Measurements from ENCODE around the gene WNT4.

WNT4 gene

DNA sequence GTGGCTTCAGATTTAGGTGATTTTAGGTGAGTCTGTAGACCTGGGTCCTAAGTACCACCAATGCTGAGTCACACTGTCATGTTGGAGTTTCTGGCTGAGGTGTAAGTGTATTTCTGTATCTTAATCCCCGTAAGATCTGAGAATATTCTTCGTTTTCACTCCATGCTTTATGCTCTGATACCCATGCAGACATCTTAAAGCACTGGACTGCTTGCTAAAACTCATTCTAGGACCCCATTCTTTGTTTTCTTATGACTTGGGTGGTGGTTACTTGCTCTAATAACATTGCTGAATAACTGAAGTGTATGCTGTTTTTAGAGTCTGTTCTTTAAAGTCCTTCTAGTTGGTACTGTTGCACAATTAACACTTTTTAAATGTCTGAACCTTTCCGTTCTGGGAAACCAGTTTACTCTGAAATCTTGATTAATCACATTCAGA lies 53.7 kb downstream of the WNT4 start:
- DNase-seq (ENCODE audit: low read depth in 2 of 2, low spot score in 1 of 2): no peak

GRCh38 chr1:22088331-22088730 lies 54.6 kb downstream of the WNT4 start:
- no peak for DNase-seq (ENCODE audit: low read depth in 2 of 2, low spot score in 1 of 2)

GRCh38 chr1:22080191-22080590 lies 62.7 kb downstream of the WNT4 start:
- no peak for DNase-seq (ENCODE audit: low read depth in 2 of 2, low spot score in 1 of 2)

GRCh38 chr1:22078133-22078532 lies 64.8 kb downstream of the WNT4 start:
- DNase-seq (ENCODE audit: low read depth in 2 of 2, low spot score in 1 of 2): no peak

- no peak for DNase-seq (ENCODE audit: low read depth in 2 of 2, low spot score in 1 of 2)
These were observed 65.2 kb downstream of the WNT4 start for GRCh38 chr1:22077728-22078127.

DNA sequence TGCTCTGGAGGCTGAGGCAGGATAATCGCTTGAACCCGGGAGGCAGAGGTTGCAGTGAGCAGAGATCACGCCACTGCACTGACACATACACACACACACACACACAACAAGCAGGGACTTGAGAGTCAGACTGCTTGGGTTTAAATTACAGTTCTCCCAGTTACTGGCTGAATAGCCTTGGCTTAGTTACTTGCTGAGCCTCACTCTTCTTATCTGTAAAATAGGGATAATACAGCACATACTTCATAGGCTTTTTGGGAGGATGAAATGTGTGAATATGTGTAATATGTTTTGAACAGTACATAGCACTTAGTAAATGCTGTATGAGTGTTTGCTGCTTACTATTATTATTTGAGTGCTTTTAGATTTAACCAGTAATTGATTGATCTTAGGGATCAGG lies 66.6 kb downstream of the WNT4 start:
- no peak for DNase-seq (ENCODE audit: low read depth in 2 of 2, low spot score in 1 of 2)

DNA sequence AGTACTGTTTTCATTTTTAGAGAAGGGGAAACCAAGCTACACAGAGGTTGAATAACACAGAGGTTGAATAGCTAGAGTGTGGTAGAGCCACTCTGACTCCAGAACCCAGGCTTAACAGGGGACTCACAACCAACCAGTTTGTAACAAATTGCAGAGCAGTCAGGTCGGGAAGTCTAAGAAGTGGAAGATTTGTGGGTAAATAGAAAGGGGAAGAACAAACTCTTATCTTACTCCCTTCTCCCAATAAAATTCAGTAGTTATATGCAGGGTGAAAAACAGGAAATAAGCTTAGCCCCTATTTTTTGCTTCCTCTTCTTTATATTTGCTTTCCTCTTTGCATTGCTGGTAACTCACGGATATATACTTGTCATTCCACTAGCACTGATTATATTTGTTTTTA lies 67.2 kb downstream of the WNT4 start:
- DNase-seq (ENCODE audit: low read depth in 2 of 2, low spot score in 1 of 2): no peak

GRCh38 chr1:22074803-22075202 lies 68.1 kb downstream of the WNT4 start:
- DNase-seq (ENCODE audit: low read depth in 2 of 2, low spot score in 1 of 2): no peak

- DNase-seq (ENCODE audit: low read depth in 2 of 2, low spot score in 1 of 2): no peak
These were observed 71.4 kb downstream of the WNT4 start for GRCh38 chr1:22071511-22071910.

Data from stimulated activated CD8-positive, alpha-beta memory T cell treated with anti-CD3 and anti-CD28 coated beads, Interleukin-4, amount 100 ng/mL, for 1 hour (primary cell).